KBM-7 (cell line): ENCODE measurements around the gene ABCC4.

Source experiments
- DNase-seq: peaks from one replicate; pipeline ENCODE4 v3.0.0-alpha.2; 2015
- in situ Hi-C: fragments of 300-500 bp; cut with MboI; formaldehyde crosslinking; loops from 2 replicates; pipeline ENCODE4 v1.14.3; 2020; ENCODE audit warnings: low sequenced_read_pairs, low pct_unique_long_range_greater_than_20kb, mixed read lengths

The ABCC4 gene

DNA sequence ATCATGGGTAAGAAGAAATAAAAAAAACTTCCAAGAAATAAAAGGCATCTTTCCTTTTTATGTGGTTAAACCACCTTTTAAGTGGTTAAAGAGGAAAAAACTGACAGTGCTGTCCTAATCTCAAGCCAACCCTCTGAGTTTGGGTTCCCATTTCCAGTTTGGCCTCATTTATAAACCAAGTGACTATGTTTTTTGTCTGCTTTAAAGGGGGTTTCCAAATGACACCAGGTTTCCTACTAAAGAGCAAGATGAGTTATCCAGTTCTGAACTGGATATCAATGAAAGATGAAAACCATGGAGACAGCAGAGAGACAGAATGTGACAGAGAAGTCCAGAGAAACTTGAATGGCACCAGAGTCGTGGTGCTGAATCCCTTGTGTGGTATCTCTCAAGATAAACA lies 251.5 kb downstream of the ABCC4 start:
- in situ Hi-C loops, result no loop called here

DNA sequence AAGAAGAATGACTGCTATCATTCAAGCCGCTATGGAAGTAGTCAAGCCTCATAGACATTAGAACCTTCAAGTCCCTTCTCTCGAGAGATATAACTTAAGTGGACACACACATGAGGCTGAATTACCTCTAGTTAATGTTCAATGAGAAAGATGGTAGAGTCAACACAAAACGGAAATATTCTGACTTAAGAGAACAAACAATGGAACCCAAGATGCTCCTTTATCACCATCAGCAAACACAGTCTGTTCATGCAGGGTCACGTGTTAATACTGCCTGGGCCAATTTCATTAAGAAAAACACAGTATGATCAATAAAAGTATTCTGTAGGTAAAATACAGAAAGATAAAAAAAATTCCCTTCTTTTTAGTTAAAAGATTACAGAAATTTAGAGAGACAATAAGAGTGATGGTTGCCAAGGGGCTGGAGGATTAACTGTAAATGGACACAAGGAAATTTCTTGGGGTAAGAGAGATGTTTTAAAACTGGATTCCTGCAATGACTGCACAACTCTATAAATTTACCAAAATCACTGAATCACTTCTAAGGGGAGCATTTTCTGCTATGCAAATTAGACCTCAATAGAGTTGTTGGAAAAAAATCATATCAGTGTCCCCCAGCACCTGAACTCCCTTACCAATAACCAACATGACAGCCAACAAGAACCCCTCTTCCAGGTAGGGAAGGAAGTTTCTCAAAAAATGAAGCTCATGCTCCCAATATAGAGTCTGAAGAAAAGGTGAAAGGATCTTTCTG lies 256.6 kb downstream of the ABCC4 start:
- in situ Hi-C loops, result no loop called here
- no peak for DNase-seq

More for the DNA sequence above, 251.5 kb downstream of the ABCC4 start:
- DNase-seq, result no peak

DNA sequence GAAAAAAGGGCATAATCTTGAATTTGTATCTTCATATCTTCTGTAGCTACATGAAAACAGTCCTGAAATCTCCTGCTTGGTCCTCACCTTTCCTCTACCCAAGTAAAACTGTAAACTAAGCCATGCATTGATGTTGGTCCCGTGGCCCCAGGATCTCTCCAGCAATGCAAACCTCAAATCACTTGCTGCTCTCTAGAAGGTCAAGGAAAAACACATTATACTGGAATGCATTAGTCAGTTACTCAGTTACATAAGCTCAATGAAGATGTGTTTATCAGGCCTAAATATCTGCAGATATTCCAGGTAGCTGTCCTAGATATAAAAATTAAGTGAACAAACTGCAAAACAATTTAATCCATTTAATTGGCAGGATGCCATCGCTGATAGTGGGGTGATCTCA lies 261.8 kb downstream of the ABCC4 start:
- DNase-seq, result no peak
- in situ Hi-C loops, result no loop called here

DNA sequence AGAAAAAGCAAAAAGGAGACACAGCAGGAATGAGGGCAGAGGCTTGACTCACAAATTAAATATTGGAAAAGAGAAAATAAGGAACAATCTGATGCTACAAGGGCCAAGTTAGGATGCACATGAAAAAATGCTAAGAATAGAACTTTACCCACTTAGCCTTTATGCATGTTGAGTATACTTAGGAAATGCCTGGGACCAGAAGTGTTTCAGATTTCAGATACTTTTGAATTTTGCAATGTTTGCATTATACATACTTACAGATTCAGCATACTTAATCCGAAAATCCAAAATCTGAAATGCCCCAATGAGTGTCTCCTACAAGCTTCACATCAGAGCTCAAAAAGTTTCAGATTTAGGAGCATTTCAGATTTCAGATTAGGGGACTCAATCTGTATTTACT lies 262.3 kb downstream of the ABCC4 start:
- no peak for DNase-seq
- in situ Hi-C loops, result no loop called here

DNA sequence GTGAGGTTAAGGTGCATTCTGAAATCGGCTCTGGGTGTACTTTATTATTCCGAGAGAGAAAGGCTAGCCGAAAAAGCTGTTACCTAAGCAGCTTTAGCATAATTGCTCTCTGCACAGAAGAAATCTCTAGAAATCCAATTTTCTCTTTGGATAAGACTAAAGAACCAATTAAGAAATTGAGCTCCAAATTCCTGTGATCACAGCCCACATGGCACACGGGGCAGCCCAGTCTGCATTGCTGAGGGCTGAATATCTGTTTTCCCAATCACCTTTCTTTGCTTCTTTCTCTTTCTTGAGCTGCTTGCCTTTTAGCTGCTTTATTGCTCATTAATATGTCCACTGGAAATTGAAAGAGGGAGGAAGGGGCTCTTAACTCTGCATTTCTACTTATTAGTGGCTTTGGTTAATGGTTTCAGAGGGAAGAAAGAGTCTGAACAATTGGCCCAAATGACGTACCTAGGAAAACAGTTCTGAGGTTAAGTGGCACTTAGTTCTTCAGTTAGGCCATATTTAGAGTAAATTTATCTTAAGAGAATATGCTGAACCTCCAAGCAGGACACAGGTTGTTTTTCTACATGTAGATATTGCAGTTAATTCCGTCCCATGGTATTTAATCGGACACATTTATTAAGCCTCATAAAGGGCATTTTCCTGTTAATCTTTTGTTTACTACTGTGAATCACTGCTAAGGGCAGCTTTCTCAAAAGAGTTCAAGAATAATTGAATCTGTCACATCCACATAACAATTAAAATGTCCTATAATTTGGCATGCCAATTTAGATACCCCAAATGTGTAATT lies 265.7 kb downstream of the ABCC4 start:
- in situ Hi-C loops, result no loop called here
- no peak for DNase-seq

DNA sequence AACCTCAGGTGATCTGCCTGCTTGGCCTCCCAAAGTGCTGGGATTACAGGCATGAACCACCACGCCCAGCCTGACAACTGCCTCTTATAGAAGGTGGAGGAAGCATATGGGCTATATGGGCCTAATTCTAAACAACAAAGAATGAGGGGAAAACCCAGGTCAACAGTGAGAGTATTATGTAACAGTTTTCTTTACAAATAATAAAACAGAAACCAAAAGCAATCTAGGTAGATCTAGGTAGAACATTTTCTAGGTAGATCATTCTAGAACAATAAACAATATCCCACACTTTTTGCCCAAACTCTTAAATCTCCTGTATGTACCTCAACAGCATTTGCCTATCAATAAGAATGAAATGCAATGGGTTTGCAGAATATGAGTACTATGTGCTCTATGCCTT lies 267.4 kb downstream of the ABCC4 start:
- DNase-seq, result no peak
- in situ Hi-C loops, result no loop called here

DNA sequence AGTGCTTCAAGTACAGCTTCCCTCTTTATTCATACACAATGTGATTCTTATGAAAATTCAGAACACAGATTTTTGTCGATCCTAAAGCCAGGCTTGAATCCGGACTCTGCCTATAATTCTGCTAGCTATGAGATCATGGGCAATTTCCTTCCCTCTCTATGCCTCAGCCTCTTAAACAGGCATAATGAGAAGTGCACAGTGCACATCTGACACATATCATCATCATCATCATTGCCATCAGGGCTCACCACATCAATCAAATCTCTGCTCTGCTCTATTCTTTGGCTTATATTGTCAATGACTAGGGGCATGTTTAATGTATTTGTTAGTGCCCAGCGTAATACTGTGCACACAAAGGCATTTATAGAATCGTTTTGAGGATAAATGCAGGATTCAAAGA lies 269.1 kb downstream of the ABCC4 start:
- in situ Hi-C loops, result no loop called here
- DNase-seq, result no peak

DNA sequence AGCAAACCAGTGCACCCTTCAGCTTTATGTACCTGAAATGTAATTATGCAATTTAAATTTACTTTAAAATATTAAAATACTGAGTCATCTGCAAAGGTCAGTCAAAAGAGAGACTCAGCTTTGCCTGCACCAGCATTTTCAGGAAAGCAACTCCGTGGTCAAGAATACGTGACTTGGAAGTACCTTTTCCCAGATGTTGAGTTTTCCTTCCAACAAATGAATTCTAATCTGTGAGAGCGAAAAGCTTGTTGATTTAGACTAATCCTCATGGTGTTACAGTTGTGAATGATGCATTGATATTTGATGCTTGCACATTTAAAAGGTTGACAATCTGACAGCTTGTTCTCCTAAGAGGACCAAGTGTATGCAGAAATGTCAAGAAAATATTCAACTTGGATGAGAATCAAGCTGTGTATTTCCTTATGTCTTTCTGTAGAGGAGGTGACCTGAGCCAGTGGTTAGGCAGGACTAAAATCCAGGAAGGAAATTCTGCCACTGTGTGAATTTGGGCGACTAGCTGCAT lies 270.4 kb downstream of the ABCC4 start:
- in situ Hi-C loops, result no loop called here
- no peak for DNase-seq

DNA sequence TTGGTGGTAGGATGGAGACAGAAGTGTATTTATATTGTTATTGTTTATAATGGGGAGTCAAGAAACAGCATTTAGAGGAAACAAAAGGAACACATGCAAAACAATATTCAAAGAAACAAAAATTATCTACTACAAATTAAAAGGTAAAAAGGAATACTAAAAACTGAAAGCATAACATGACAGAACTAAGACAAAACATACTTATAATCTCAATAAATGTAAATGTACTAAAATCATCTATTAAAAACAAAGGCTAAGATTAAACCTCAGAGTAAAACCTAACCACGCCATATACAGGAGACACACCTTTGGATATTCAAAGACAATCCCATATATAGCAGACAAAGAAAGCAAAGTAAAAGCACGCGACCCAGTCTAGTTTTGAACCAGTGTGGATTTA lies 273.6 kb downstream of the ABCC4 start:
- in situ Hi-C loops, result no loop called here
- DNase-seq, result no peak

DNA sequence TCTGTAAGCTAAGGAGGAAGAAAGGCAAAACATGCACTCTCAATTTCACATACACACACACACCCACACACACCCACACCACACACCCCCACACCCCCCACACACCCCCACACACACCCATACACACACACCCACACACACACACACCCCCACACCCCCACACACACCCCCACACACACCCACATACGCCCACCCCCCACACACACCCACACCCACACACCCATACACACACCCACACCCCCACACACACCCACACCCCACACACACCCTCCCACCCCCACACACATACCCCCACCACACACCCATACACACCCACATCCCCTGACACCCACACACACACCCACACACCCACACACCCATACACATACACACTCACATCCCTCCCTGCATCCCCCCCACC lies 276.1 kb downstream of the ABCC4 start:
- no peak for DNase-seq
- in situ Hi-C loops, result no loop called here

DNA sequence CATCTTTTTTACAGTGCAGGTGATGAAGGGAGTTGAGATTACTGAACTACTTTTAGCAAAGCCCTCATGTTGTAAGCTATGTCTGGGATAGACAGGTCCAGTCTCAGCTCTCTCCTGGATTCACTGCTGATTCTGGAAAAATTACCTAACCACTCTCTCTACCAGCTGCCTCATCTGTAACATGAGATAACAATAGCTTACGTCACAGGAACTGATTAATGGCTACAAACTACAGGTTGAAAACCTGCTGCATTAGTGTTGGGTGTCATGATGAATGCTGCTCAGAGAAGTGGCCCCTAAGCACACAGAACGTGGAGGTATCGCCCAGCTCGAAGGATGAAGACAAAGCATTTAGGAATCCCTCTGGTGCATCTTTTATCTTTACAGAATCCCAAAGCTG lies 277.8 kb downstream of the ABCC4 start:
- no peak for DNase-seq
- in situ Hi-C loops, result no loop called here

DNA sequence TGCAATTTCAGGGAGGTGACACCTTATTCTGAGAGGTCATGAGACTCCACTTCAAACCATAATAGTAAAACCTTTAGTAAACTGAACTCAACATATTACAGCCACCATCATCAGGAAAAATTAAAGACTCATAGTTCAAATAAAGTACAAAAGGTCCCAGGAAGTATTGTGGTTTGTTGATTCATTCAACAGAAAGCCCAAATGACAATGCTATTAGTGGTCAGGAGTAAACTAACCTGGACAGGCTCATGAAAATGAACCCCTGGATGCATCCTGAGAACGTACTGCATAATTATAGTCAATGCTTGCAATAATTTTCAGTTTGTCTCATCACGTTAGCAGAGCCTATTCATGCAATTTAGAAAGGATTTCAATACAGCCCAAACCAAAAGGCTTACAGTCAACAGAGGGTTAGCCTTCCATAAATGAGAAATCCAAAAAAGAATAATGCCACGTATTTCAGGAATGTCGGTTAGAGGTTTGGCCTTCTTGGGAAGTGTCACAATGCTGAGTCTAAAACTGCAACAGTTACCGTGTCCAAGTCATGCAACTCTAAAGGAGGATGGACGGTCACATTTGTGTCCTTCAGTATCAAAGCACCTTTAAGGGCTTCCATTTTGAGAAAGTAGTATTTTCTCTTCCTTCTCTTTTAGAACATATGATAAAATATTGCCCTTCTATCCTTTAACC lies 280.8 kb downstream of the ABCC4 start:
- DNase-seq, result no peak
- in situ Hi-C loops, result no loop called here

DNA sequence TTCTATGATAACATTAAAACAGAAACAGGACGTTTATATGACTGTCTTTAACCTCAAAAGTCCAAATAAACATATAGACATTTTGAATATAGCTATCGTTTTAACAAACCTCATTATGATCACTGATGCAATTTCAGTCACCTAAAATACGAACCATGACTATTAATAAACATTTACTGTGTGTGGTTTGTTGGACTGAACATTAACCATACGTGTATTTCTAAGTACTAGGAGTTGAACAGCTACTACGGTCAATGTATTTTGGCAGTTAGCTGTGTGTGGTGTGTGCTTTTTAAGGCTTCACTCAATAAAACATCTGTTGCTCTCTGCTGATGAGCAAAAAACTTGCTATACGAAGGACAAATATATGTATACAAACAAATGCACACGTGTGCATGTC lies 281.4 kb downstream of the ABCC4 start:
- DNase-seq, result no peak
- in situ Hi-C loops, result no loop called here

DNA sequence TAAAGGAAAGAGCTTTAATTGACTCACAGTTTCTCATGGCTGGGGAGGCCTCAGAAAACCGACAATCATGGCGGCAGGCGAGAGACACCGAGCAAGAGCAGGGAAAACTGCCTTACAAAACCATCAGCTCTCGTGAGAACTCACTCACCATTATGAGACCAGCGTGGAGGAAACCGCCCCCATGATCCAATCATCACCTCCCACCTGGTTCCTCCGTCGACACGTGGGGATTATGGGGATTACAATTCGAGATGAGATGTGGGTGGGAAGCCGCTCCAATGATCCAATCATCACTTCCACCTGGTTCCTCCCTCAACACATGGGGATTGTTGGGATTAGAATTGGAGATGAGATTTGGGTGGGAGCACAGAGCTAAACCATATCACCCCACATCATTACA lies 293.9 kb downstream of the ABCC4 start:
- DNase-seq, result no peak
- in situ Hi-C loops, result no loop called here

DNA sequence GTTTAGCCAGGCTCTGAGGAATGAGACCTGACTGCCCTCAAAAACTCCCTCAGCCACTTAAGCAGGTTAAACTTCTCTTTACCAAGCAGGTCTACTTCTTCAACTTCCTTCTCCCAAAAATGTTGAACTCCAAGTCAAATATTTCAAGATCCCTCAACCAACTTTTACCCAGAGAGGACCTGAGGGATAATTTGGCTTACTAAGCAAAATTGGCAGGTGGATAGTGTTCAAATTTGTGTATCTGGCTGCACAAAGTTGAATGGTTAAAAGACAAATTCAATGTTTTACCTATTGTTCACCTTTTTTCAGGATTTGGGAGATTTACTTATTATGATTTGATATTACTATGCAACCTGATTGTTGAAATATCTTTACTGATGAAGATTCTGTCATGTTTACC lies 296.0 kb downstream of the ABCC4 start:
- DNase-seq, result no peak
- in situ Hi-C loops, result no loop called here

DNA sequence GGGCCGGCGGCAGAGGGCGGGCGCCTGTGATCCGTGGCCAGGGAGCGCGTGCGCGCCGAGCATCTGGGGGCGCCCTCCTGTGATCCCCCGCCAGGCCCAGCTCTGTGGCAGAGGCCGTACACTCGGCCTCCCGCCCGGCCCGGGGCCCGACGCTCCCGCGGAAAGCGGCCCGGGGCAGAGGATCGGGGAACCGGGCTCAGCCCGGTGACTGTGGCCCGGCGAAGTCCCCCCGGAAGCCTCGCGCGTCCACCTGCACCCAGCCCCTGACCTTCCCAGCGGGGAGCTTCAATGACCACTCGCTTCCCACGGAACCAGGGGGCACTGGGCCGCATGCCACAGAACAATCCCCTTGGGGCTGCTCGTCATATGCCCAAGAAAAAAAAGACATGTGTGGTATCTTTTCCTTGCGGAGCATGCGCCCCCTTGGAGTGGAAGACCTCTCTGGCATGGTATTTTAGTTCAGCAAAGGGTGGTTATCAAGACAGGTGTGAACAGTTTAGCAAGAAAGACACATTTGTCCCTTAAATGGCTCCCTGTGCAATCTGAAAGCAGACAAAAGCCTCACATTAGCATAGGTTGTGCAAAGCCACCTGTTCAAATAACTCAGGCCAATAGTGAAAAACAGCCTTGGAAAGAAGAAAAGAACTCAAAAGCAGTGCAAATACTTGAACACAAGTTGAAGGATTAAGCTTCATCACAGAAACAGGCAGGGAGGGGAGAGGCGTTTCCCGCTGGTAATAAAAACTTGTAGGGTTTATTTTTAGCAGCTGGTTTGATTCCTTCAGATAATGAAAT lies 298.0 kb downstream of the ABCC4 start:
- DNase-seq, result no peak
- in situ Hi-C loops, result no loop called here

DNA sequence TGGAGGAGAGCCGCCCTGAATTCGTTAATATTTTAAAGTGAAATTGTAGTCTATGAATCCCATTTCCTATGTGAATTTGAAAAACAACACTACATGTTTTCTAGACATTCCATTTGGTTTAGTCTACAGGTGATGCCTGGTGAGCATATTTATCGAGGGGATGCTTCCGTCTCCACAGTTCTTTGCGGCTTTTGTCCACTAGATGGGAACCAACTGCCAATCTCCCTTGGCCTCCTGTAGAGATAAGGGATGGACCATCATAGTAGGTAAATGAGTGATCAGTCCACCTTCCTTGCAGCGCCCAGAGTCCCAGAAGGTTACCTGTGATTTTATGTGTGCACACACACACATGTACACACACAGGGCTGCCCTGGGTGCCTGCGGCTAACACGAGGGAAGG lies 299.1 kb downstream of the ABCC4 start:
- in situ Hi-C loops, result no loop called here
- no peak for DNase-seq

DNA sequence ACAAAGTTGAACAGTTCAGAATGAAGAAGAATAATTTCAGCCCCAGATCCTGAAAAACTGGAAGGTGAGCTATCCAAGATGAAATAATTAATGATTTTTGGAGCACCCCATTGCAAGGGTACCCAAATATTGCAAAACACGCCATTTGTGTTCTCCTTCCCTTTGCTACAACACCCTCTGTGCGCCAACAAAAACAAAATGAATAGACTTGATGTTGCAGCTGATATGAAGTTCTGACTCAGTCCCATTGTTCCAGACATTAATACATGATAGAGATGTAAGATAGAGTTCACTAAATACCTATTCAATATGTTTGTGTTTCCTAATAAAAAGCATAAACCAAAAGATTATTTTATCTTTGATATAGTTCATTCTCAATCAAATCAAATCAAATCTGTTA lies 301.4 kb downstream of the ABCC4 start:
- DNase-seq, result no peak
- in situ Hi-C loops, result no loop called here

DNA sequence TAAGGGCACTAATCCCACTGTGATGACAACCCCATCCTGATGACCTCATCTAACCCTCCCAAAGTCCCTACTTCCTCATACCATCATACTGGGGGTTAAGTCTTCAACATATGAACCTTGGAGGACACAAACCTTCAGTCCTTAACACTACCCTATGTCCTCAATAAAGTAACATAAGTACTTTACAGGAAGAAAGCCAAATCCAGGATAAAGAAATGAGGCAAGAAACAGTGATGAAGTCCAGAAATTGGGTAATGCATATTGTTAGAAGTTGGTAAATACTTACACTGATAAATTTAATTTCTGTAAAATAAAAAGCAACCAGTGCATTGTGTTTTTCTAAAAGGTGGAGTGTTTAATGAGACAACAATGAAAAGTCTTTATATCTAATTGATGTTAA lies 304.1 kb downstream of the ABCC4 start:
- DNase-seq, result no peak
- in situ Hi-C loops, result no loop called here
